Choroid plexus epithelial cell (primary cell): ENCODE measurements around the gene MUC6.
"Not testable (repeated sequence)": the region's sequence is repeated elsewhere in the genome, so short reads cannot be mapped to it uniquely, and the experiment has no call there.

Experiments used
- DNase-seq: peaks from one replicate; pipeline ENCODE4 v3.0.0-alpha.2; 2010; ENCODE audit warnings: low read depth
- H3K4me3 ChIP-seq: 2 replicates; pipeline ENCODE4 v1.5.1; 2011; ENCODE audit warnings: low read depth, mild to moderate bottlenecking, control low read depth, low read length, moderate library complexity
- CTCF ChIP-seq: conservative IDR thresholded peaks from 2 replicates; pipeline ENCODE4 v1.5.1; 2011; ENCODE audit warnings: low read depth, mild to moderate bottlenecking, control low read depth, inconsistent platforms, low read length, moderate library complexity

The MUC6 gene

GRCh38 chr11:976431-977160, 59.9 kb downstream of the MUC6 start:
- no peak for TF ChIP-seq CTCF
- no peak for DNase-seq
- H3K4me3 ChIP-seq: no peak overlapping the region

GRCh38 chr11:975827-976226, 60.7 kb downstream of the MUC6 start:
- TF ChIP-seq CTCF: peak; percentile 65
- H3K4me3 ChIP-seq: no peak overlapping the region
- peak; percentile 66 for DNase-seq

- DNase-seq, H3K4me3 ChIP-seq: not testable (repeated sequence)
Observed at GRCh38 chr11:975376-975775, 61.1 kb downstream of the MUC6 start.

GRCh38 chr11:973237-973636, 63.3 kb downstream of the MUC6 start:
- no peak overlapping the region for H3K4me3 ChIP-seq
- TF ChIP-seq CTCF: no peak
- DNase-seq: no peak

- DNase-seq: no peak
- TF ChIP-seq CTCF: no peak
- no peak overlapping the region for H3K4me3 ChIP-seq
Observed at GRCh38 chr11:972523-973211, 63.9 kb downstream of the MUC6 start.

- no peak for TF ChIP-seq CTCF
- H3K4me3 ChIP-seq: no peak overlapping the region
- DNase-seq: no peak
Observed at GRCh38 chr11:971731-972365, 64.7 kb downstream of the MUC6 start.

GRCh38 chr11:971092-971690, 65.3 kb downstream of the MUC6 start:
- DNase-seq: no peak
- H3K4me3 ChIP-seq: no peak overlapping the region

More at GRCh38 chr11:971092-971690, 65.3 kb downstream of the MUC6 start:
- no peak for TF ChIP-seq CTCF
